Measurements from ENCODE around the gene EN2. TPM values are rescaled to one million over a fixed set of nuclear protein-coding genes. Genes with fewer than 3 reads are reported as not detected.

EN2 gene
- total and polyA plus RNA-seq, 2 experiments from 2014 or later: not detected

- Histone ChIP-seq H3K4me2 (ENCODE audit: unreplicated experiment) (no peak overlapping the region), H3K4me1 (ENCODE audit: insufficient read depth) (no peaks in the 10 kb centered on the region), H3K4me3 (no peak overlapping the region), H3K9ac (no peak overlapping the region), H3K27me3 (replicated peaks; ENCODE audit: insufficient read depth) (peaks cover 47% of the 10 kb centered on the region), H3K79me2 (ENCODE audit: insufficient read depth) (no peaks in the 10 kb centered on the region), H2AFZ (no peak overlapping the region), H3K27ac (no peak overlapping the region), H3F3A (ENCODE audit: insufficient read depth) (no peaks in the 10 kb centered on the region), H3K9me2 (ENCODE audit: insufficient read depth) (no peaks in the 10 kb centered on the region), H3K36me3 (ENCODE audit: low read depth) (no peaks in the 10 kb centered on the region), H4K20me1 (ENCODE audit: insufficient read depth) (no peaks in the 10 kb centered on the region), H3K9me3 (ENCODE audit: low read depth) (no peaks in the 10 kb centered on the region)
- 19 to 25% methylated on average over 14 of the region's 14 CpGs for WGBS, 2 experiments (ENCODE audit: low coverage in 1 of 2, low lambda C conversion rate in 2 of 2, missing lambda C conversion rate in 2 of 2)
- TF ChIP-seq EZH2 (IDR thresholded peaks at IDR 0.05; ENCODE audit: insufficient read depth, poor library complexity, severe bottlenecking): no peak
- TF ChIP-seq EZH2phosphoT487 (IDR thresholded peaks at IDR 0.05; ENCODE audit: insufficient read depth, low read depth): no peak
- in situ Hi-C loops (cut with MboI): no loop called here
- DNase-seq: no peak
Measured at GRCh38 chr7:155428171-155428834, 29.6 kb upstream of the EN2 start.

- H3K27ac ChIP-seq: no peak overlapping the region
- WGBS, 2 experiments (ENCODE audit: low coverage in 1 of 2, low lambda C conversion rate in 2 of 2, missing lambda C conversion rate in 2 of 2): 2 to 6% methylated on average over 6 of the region's 6 CpGs
Measured at GRCh38 chr7:155429651-155430050, 28.3 kb upstream of the EN2 start.

GRCh38 chr7:155430606-155431005, 27.3 kb upstream of the EN2 start:
- H3K4me3 ChIP-seq: no peak overlapping the region
- H2AFZ ChIP-seq: no peak overlapping the region
- no peaks in the 10 kb centered on the region for H3K36me3 ChIP-seq (ENCODE audit: low read depth)
- no peaks in the 10 kb centered on the region for H3K9me2 ChIP-seq (ENCODE audit: insufficient read depth)
- no peak overlapping the region for H3K9ac ChIP-seq
- H4K20me1 ChIP-seq (ENCODE audit: insufficient read depth): no peaks in the 10 kb centered on the region
- H3F3A ChIP-seq (ENCODE audit: insufficient read depth): no peaks in the 10 kb centered on the region
- no peak for DNase-seq
- no peaks in the 10 kb centered on the region for H3K4me1 ChIP-seq (ENCODE audit: insufficient read depth)
- in situ Hi-C loops (cut with MboI): no loop called here
- peaks cover 48% of the 10 kb centered on the region for H3K27me3 ChIP-seq (replicated peaks; ENCODE audit: insufficient read depth)
- H3K27ac ChIP-seq: no peak overlapping the region
- no peak for TF ChIP-seq EZH2phosphoT487 (IDR thresholded peaks at IDR 0.05; ENCODE audit: insufficient read depth, low read depth)
- TF ChIP-seq EZH2 (IDR thresholded peaks at IDR 0.05; ENCODE audit: insufficient read depth, poor library complexity, severe bottlenecking): no peak
- H3K9me3 ChIP-seq (ENCODE audit: low read depth): no peaks in the 10 kb centered on the region
- no peaks in the 10 kb centered on the region for H3K79me2 ChIP-seq (ENCODE audit: insufficient read depth)
- no peak overlapping the region for H3K4me2 ChIP-seq (ENCODE audit: unreplicated experiment)
- WGBS, 2 experiments (ENCODE audit: low coverage in 1 of 2, low lambda C conversion rate in 2 of 2, missing lambda C conversion rate in 2 of 2): 26 to 27% methylated on average over 10 of the region's 10 CpGs

More at GRCh38 chr7:155429651-155430050, 28.3 kb upstream of the EN2 start:
- H3K4me2 ChIP-seq (ENCODE audit: unreplicated experiment): no peak overlapping the region
- in situ Hi-C loops (cut with MboI): no loop called here
- no peak overlapping the region for H2AFZ ChIP-seq
- no peaks in the 10 kb centered on the region for H3K36me3 ChIP-seq (ENCODE audit: low read depth)
- no peak overlapping the region for H3K4me3 ChIP-seq
- no peak overlapping the region for H3K9ac ChIP-seq
- no peaks in the 10 kb centered on the region for H3K9me2 ChIP-seq (ENCODE audit: insufficient read depth)
- H3K4me1 ChIP-seq (ENCODE audit: insufficient read depth): no peaks in the 10 kb centered on the region
- TF ChIP-seq EZH2 (IDR thresholded peaks at IDR 0.05; ENCODE audit: insufficient read depth, poor library complexity, severe bottlenecking) (no peak), EZH2phosphoT487 (IDR thresholded peaks at IDR 0.05; ENCODE audit: insufficient read depth, low read depth) (no peak)
- H3K27me3 ChIP-seq (replicated peaks; ENCODE audit: insufficient read depth): peaks cover 54% of the 10 kb centered on the region
- H3F3A ChIP-seq (ENCODE audit: insufficient read depth): no peaks in the 10 kb centered on the region
- no peaks in the 10 kb centered on the region for H3K9me3 ChIP-seq (ENCODE audit: low read depth)
- H3K79me2 ChIP-seq (ENCODE audit: insufficient read depth): no peaks in the 10 kb centered on the region
- H4K20me1 ChIP-seq (ENCODE audit: insufficient read depth): no peaks in the 10 kb centered on the region
- no peak for DNase-seq

- H3K9me2 ChIP-seq (ENCODE audit: insufficient read depth): no peaks in the 10 kb centered on the region
- peaks cover 42% of the 10 kb centered on the region for H3K27me3 ChIP-seq (replicated peaks; ENCODE audit: insufficient read depth)
- 40 to 45% methylated on average over 12 of the region's 12 CpGs for whole genome bisulfite sequencing, 2 experiments (ENCODE audit: low coverage in 1 of 2, low lambda C conversion rate in 2 of 2, missing lambda C conversion rate in 2 of 2)
- no peaks in the 10 kb centered on the region for H4K20me1 ChIP-seq (ENCODE audit: insufficient read depth)
- no peaks in the 10 kb centered on the region for H3F3A ChIP-seq (ENCODE audit: insufficient read depth)
- in situ Hi-C loops (cut with MboI): no loop called here
- no peaks in the 10 kb centered on the region for H3K4me1 ChIP-seq (ENCODE audit: insufficient read depth)
- H3K36me3 ChIP-seq (ENCODE audit: low read depth): no peaks in the 10 kb centered on the region
- no peak overlapping the region for H2AFZ ChIP-seq
- H3K9me3 ChIP-seq (ENCODE audit: low read depth): no peaks in the 10 kb centered on the region
- no peak overlapping the region for H3K4me3 ChIP-seq
- no peak overlapping the region for H3K9ac ChIP-seq
- no peak overlapping the region for H3K4me2 ChIP-seq (ENCODE audit: unreplicated experiment)
- TF ChIP-seq EZH2phosphoT487 (IDR thresholded peaks at IDR 0.05; ENCODE audit: insufficient read depth, low read depth) (no peak), EZH2 (IDR thresholded peaks at IDR 0.05; ENCODE audit: insufficient read depth, poor library complexity, severe bottlenecking) (no peak)
- DNase-seq: no peak
- H3K79me2 ChIP-seq (ENCODE audit: insufficient read depth): no peaks in the 10 kb centered on the region
- H3K27ac ChIP-seq: no peak overlapping the region
Measured at GRCh38 chr7:155431231-155431630, 26.7 kb upstream of the EN2 start.

Data from GM23248 (cell line).